ENCODE measurements around the gene TMEM208.

TMEM208 gene

GRCh38 chr16:67202956-67203493, 23.9 kb upstream of the TMEM208 start:
- no peak for TF ChIP-seq CTCF (conservative IDR thresholded peaks at IDR 0.05; ENCODE audit: low read depth, low read length)
- no peak for DNase-seq (ENCODE audit: low read depth)
- H3K4me3 ChIP-seq (ENCODE audit: low read depth, low read length), result no peak overlapping the region

GRCh38 chr16:67204076-67204475, 22.9 kb upstream of the TMEM208 start:
- H3K4me3 ChIP-seq (ENCODE audit: low read depth, low read length), result no peak overlapping the region
- no peak for DNase-seq (ENCODE audit: low read depth)
- no peak for TF ChIP-seq CTCF (conservative IDR thresholded peaks at IDR 0.05; ENCODE audit: low read depth, low read length)

- TF ChIP-seq CTCF (conservative IDR thresholded peaks at IDR 0.05; ENCODE audit: low read depth, low read length), result no peak
- H3K4me3 ChIP-seq (ENCODE audit: low read depth, low read length), result no peak overlapping the region
- DNase-seq (ENCODE audit: low read depth), result no peak
These were observed 20.6 kb upstream of the TMEM208 start for GRCh38 chr16:67206129-67206837.

GRCh38 chr16:67206838-67207248, 20.1 kb upstream of the TMEM208 start:
- no peak for TF ChIP-seq CTCF (conservative IDR thresholded peaks at IDR 0.05; ENCODE audit: low read depth, low read length)
- H3K4me3 ChIP-seq (ENCODE audit: low read depth, low read length), result no peak overlapping the region
- DNase-seq (ENCODE audit: low read depth), result no peak

- TF ChIP-seq CTCF (conservative IDR thresholded peaks at IDR 0.05; ENCODE audit: low read depth, low read length), result no peak
- DNase-seq (ENCODE audit: low read depth), result no peak
These were observed 19.5 kb upstream of the TMEM208 start for GRCh38 chr16:67207249-67208091.

GRCh38 chr16:67208154-67208896, 18.6 kb upstream of the TMEM208 start:
- no peak for TF ChIP-seq CTCF (conservative IDR thresholded peaks at IDR 0.05; ENCODE audit: low read depth, low read length)
- DNase-seq (ENCODE audit: low read depth), result no peak
- no peak overlapping the region for H3K4me3 ChIP-seq (ENCODE audit: low read depth, low read length)

More at GRCh38 chr16:67207249-67208091, 19.5 kb upstream of the TMEM208 start:
- no peak overlapping the region for H3K4me3 ChIP-seq (ENCODE audit: low read depth, low read length)

Measured in choroid plexus epithelial cell (primary cell).